ENCODE data around the gene C1orf232. TPM values are rescaled to one million over a fixed set of nuclear protein-coding genes. Genes with fewer than 3 reads are reported as not detected.

C1orf232 gene
- polyA plus RNA-seq, 2 of the 4 experiments (the other 2 are of a cell fraction) = not detected

DNA sequence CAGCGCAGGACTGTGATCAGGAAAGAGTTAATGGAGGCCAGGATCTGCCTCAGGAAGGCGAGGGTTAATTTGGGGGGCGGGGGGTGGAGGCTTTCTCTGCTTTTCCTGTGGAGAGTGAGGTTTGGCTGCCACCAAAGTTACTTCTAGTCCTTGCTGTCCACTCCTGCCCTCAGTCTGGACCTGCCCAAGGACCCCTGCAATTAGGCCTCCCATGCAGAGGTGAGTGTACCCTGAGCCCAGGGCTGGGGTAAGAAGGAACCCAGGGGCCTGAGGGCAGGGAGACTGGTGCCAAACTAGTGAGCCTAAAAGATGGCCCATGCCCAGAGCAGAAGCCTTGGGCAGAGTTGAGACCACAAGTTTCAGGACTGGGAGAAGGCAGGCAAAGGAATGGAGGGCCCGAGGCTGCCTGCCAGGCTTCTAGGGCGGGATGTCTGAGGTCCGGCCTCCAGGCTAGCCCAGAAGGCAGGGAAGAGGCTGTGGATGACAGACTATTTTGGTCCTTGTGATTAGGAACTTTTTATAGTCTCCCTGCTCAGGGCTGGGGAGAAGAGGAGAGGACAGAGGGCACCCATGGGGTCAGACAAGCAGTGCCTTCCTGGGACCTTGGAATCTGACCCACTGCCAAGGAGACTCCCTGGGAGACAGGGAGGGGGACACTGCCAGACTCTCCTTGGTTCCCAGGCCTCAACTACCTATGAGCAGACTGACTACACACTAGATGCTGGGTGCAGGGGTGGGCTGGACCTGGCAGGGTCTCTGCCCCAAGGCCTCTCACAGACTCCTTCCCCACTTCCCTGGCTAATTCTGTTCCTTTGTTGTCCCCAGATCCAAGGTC, 9.6 kb downstream of the C1orf232 start, which contains the start of gene FAM110D:
TSS of gene FAM110D (plus strand) at position 172 of the 835 bp plus-strand sequence. CDS start 2,213 bp downstream, outside the sequence.
- DNase-seq (ENCODE audit: low read depth in 1 of 2, low spot score in 1 of 2) = no peak
- 68% methylated on average over 6 of the region's 6 CpGs for WGBS (ENCODE audit: missing lambda C conversion rate)
- TF ChIP-seq CHD2 (IDR thresholded peaks at IDR 0.05; ENCODE audit: low read length, partially characterized antibody) (no peak), EHMT2 (IDR thresholded peaks at IDR 0.05; ENCODE audit: low read depth) (no peak), HEYL (CRISPR knock-in tag; IDR thresholded peaks at IDR 0.05) (no peak), NR3C1 (IDR thresholded peaks at IDR 0.05) (no peak), KDM1A (IDR thresholded peaks at IDR 0.05; ENCODE audit: low read depth) (no peak), HDAC2 (IDR thresholded peaks at IDR 0.05) (no peak), ZFP36 (IDR thresholded peaks at IDR 0.05; ENCODE audit: borderline replicate concordance, partially characterized antibody) (no peak), TFCP2L1 (CRISPR knock-in tag; IDR thresholded peaks at IDR 0.05) (no peak), REST (IDR thresholded peaks at IDR 0.05) (no peak), RNF2 (IDR thresholded peaks at IDR 0.05; ENCODE audit: borderline replicate concordance, low read depth) (no peak), RCOR1 (IDR thresholded peaks at IDR 0.05; ENCODE audit: low read depth, low read length) (no peak)
- TF ChIP-seq, protein P1, sequence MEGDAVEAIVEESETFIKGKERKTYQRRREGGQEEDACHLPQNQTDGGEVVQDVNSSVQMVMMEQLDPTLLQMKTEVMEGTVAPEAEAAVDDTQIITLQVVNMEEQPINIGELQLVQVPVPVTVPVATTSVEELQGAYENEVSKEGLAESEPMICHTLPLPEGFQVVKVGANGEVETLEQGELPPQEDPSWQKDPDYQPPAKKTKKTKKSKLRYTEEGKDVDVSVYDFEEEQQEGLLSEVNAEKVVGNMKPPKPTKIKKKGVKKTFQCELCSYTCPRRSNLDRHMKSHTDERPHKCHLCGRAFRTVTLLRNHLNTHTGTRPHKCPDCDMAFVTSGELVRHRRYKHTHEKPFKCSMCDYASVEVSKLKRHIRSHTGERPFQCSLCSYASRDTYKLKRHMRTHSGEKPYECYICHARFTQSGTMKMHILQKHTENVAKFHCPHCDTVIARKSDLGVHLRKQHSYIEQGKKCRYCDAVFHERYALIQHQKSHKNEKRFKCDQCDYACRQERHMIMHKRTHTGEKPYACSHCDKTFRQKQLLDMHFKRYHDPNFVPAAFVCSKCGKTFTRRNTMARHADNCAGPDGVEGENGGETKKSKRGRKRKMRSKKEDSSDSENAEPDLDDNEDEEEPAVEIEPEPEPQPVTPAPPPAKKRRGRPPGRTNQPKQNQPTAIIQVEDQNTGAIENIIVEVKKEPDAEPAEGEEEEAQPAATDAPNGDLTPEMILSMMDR (IDR thresholded peaks at IDR 0.05) = no peak
- no peak for FAIRE-seq
- Histone ChIP-seq H3K9me3 (no peaks in the 10 kb centered on the region), H3K4me2 (no peak within 1 kb of the TSS), H3K4me1 (peaks cover 10% of the 10 kb centered on the region; the same call in 2 of the 3 replicates), H3K27ac (peak within 1 kb of the TSS in 1 of 2 experiments; percentile 49; a peak in 2 of 6 replicates), H3K4me3 (no peak within 1 kb of the TSS)
- ChIA-PET POLR2A (no interaction called here), CTCF (interaction anchor here (1.3 to 5.2 kb wide), 3 partner anchors 11 to 15 kb away, joined by 3 to 54 read pairs (median 19); partner anchors contain the start of genes C1orf232 and ZNF593)
- no peak; a peak in 1 of 6 replicates for ATAC-seq

DNA sequence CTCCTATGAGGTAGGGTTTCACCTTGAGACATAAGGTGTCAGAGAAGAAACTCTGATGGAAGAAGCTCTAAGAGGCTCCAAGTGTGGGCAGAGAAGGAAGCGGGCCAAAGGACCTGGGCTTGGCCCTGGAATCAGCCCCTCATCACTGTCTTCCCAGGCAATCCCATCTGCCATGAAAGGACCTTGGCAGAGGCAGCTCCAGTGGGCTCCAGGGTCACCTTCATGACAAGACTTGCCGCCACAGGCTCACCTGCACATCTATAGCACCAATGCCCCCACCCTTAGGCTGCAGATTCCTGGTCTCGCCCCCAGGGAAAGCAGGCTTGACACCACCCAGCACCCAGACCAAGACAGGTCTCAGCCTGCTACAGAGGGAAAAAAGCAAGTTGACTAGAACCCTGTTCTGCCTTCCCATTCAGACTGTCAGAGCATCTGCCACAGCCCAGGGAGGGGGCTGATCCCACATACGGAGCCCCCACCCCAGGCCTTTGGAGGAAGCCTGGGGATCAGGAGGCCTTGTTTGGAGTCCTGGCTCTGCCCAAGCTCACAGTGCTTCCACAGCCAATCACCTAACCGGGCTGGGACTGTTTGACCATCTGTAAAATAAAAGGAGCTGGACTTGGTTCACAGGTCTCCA, 10.4 kb downstream of the C1orf232 start:
- CTCF ChIA-PET = interaction anchor here (4.4 to 5.2 kb wide), 2 partner anchors 11 to 14 kb away, joined by 19 to 54 read pairs; partner anchors contain the start of genes C1orf232 and ZNF593
- Histone ChIP-seq H3K4me3 (no peak overlapping the region), H3K27ac (peak overlapping the region in 1 of 2 experiments; percentile 49; a peak in 1 of 6 replicates), H3K4me1 (peaks cover 10% of the 10 kb centered on the region; the same call in 2 of the 3 replicates), H3K9me3 (no peaks in the 10 kb centered on the region), H3K4me2 (no peak overlapping the region)
- DNase-seq (ENCODE audit: low read depth in 1 of 2, low spot score in 1 of 2) (no peak), FAIRE-seq (no peak), ATAC-seq (no peak)
- POLR2A ChIA-PET = no interaction called here
- WGBS (ENCODE audit: missing lambda C conversion rate) = 85% methylated on average over 2 of the region's 5 CpGs
- no peak for TF ChIP-seq TP53 (CRISPR knock-in tag; IDR thresholded peaks at IDR 0.05)
- TF ChIP-seq ZNF302 (CRISPR knock-in tag; IDR thresholded peaks at IDR 0.05) = no peak
- TF ChIP-seq FOSL2 (IDR thresholded peaks at IDR 0.05) = no peak
- no peak for TF ChIP-seq FOSL2 (CRISPR knock-in tag; IDR thresholded peaks at IDR 0.05)
- TF ChIP-seq HEYL (CRISPR knock-in tag; IDR thresholded peaks at IDR 0.05) = no peak
- TF ChIP-seq CBX8 (IDR thresholded peaks at IDR 0.05) = no peak
- TF ChIP-seq CBX2 (IDR thresholded peaks at IDR 0.05; ENCODE audit: borderline replicate concordance, low read depth) = no peak
- TF ChIP-seq MAFK (IDR thresholded peaks at IDR 0.05; ENCODE audit: partially characterized antibody) = no peak
- TF ChIP-seq EP300 (IDR thresholded peaks at IDR 0.05) = no peak
- TF ChIP-seq ATOH8 (CRISPR knock-in tag; IDR thresholded peaks at IDR 0.05; ENCODE audit: low read depth) = no peak
- TF ChIP-seq, protein P2, sequence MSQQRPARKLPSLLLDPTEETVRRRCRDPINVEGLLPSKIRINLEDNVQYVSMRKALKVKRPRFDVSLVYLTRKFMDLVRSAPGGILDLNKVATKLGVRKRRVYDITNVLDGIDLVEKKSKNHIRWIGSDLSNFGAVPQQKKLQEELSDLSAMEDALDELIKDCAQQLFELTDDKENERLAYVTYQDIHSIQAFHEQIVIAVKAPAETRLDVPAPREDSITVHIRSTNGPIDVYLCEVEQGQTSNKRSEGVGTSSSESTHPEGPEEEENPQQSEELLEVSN (IDR thresholded peaks at IDR 0.05; ENCODE audit: borderline replicate concordance, low read depth) = no peak

Measured in A549 (cell line).